Measurements from ENCODE around the gene NCAM1. TPM values are rescaled to one million over a fixed set of nuclear protein-coding genes. Genes with fewer than 3 reads are reported as not detected.

NCAM1 gene
- total and polyA plus RNA-seq, 7 donors: 0.46 to 124 (median 64.2) TPM

DNA sequence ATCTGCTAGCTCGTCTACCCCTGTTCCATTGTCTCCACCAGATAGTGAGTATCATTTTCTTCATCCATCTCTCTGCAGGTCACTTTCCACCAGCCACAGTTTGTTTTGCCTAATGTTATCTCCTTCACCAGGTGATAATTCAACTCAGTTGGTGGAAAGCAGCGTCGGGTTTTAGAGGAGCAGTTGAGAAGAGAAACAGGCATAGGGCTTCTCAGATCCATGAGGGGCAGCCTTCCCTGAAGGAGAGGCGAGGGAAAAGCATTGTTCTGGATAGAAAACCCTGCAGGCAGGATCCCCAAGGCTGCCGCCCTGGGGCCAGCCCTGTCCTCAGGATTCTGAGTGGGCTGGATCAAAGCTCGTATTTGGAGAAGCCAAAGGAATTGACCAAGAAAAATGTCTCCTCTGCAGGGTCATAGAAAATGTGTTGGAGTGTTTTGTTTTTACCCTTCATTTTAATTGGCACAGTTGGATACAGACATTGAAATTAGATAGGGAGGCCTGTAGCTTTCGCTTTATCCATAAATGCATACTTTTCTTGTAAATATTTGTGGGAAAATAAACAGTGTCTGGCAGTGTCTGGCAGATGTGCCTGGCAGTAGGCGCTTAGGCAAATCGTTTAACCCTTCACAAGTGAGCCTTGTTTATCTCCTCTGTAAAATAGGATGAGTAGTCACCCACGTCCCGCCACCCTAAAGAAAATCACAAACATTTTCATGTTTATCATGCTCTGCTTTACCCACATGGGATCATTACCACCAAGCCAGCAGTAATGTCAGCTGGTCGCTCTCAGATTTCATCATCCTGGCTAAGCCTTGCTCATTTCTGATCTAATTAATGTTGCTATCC is 279.8 kb downstream of the NCAM1 start:
- intact Hi-C loops (cut with DNase I): no loop called here
- no peak for DNase-seq
- H3K27me3 ChIP-seq: no peaks in the 10 kb centered on the region
- H3K9me3 ChIP-seq: no peaks in the 10 kb centered on the region
- no peak for TF ChIP-seq POLR2AphosphoS5 (IDR thresholded peaks at IDR 0.05)
- TF ChIP-seq, protein P1, sequence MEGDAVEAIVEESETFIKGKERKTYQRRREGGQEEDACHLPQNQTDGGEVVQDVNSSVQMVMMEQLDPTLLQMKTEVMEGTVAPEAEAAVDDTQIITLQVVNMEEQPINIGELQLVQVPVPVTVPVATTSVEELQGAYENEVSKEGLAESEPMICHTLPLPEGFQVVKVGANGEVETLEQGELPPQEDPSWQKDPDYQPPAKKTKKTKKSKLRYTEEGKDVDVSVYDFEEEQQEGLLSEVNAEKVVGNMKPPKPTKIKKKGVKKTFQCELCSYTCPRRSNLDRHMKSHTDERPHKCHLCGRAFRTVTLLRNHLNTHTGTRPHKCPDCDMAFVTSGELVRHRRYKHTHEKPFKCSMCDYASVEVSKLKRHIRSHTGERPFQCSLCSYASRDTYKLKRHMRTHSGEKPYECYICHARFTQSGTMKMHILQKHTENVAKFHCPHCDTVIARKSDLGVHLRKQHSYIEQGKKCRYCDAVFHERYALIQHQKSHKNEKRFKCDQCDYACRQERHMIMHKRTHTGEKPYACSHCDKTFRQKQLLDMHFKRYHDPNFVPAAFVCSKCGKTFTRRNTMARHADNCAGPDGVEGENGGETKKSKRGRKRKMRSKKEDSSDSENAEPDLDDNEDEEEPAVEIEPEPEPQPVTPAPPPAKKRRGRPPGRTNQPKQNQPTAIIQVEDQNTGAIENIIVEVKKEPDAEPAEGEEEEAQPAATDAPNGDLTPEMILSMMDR (IDR thresholded peaks at IDR 0.05): no peak
- TF ChIP-seq EP300 (IDR thresholded peaks at IDR 0.05): no peak
- no peak for TF ChIP-seq POLR2A (IDR thresholded peaks at IDR 0.05)
- H3K27ac ChIP-seq: no peak overlapping the region
- H3K4me3 ChIP-seq: no peak overlapping the region
- peaks cover 0 to 25% (median 16%) of the 10 kb centered on the region in 4 donors for H3K4me1 ChIP-seq
- H3K36me3 ChIP-seq: peaks cover 0 to 5% (median 2%) of the 10 kb centered on the region in 4 donors
- 67 to 68% methylated on average over 12 of the region's 12 CpGs for WGBS, 2 donors

DNA sequence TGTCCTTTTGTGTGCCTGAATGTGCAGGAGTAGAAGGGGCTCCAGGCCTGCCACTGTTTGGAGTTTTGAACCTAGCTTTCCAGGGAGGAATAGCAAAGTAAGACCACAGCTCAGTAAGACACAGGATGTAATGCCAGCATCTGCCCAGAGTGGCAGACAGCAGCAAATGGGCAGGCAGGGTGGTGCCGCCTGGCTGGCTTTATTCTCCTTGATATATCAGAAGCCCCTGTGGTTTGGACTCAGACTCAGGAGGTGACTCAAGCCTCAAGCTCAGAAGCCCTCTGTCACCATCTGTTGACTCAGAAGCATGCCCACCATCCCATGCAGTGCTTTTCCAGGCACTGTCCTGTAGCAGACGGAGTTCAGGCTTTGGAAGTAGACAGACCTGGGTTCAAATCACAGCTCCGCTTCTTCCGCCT is 280.4 kb downstream of the NCAM1 start:
- 93 to 96% methylated on average over 4 of the region's 4 CpGs for WGBS, 2 donors
- intact Hi-C loops (cut with DNase I): no loop called here

DNA sequence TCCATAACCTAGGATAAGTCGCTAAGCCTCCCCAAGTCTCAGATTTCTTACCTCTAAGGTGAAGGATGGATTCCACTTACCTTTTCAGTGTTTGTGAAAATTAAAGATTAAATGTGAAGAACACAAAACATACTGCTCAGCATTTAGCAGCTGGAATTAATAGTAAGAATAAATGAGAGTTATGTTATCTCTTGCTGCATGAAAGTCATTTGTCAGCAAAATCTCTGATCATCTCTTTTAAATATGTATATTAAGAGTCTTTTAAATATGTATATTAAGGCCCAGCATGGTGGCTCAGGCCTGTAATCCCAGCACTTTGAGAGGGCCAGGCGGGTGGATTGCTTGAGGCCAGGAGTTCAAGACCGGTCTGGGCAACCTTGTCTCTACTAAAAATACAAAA is 280.8 kb downstream of the NCAM1 start:
- Histone ChIP-seq H3K4me3 (no peak overlapping the region), H3K9me3 (no peaks in the 10 kb centered on the region), H3K36me3 (peaks cover 0 to under 1% (median 0%) of the 10 kb centered on the region in 4 donors), H3K4me1 (peaks cover 0 to 25% (median 17%) of the 10 kb centered on the region in 4 donors), H3K27me3 (no peaks in the 10 kb centered on the region), H3K27ac (peak overlapping the region; percentile 57 to 81 (median 77))
- TF ChIP-seq, protein P1 (IDR thresholded peaks at IDR 0.05): no peak
- TF ChIP-seq EP300 (IDR thresholded peaks at IDR 0.05) (no peak), POLR2A (IDR thresholded peaks at IDR 0.05) (no peak), POLR2AphosphoS5 (IDR thresholded peaks at IDR 0.05) (no peak)
- no peak for DNase-seq
- 92 to 94% methylated on average over 3 of the region's 3 CpGs for WGBS, 2 donors
- intact Hi-C loops (cut with DNase I): no loop called here

More for the DNA sequence above, 280.4 kb downstream of the NCAM1 start:
- peaks cover 0 to 25% (median 16%) of the 10 kb centered on the region in 4 donors for H3K4me1 ChIP-seq
- no peak for TF ChIP-seq POLR2A (IDR thresholded peaks at IDR 0.05)
- TF ChIP-seq EP300 (IDR thresholded peaks at IDR 0.05): no peak
- TF ChIP-seq, protein P1 (IDR thresholded peaks at IDR 0.05): no peak
- TF ChIP-seq POLR2AphosphoS5 (IDR thresholded peaks at IDR 0.05): no peak
- no peak for DNase-seq
- H3K9me3 ChIP-seq: no peaks in the 10 kb centered on the region
- no peak overlapping the region for H3K4me3 ChIP-seq
- peak overlapping the region in 2 of 4 donors; percentile 76 to 81 for H3K27ac ChIP-seq
- H3K36me3 ChIP-seq: peaks cover 0 to 5% (median 1%) of the 10 kb centered on the region in 4 donors
- H3K27me3 ChIP-seq: no peaks in the 10 kb centered on the region

DNA sequence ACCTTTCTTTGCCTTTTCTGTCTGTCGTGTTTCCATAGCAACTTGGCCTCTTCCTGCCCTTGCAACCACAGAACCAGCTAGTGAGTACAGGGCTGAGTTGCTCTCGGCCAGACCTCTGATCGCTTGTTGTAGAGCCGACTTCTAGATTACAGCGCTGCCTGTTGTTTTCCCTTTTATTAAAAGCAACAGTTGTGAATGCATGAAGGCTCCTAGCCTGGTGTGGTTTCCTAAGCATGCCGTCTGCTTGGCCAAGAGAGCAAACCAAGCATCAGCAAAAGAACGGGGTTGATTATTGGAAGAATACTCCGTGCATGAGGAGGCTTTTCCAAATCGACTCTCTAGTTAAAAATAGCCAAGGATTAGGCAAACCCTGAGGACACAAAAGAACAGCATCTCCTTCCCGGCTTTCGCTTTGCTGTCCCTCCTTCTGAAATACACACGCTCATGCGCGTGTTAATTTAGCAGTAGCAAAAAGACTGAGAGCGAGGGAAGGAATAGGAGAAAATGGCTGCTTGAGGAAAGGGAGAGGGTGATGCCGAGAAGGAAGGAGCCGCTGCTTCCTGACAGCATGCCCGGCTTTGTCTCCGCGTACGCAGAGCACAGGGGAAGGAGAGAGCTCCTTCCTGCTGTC is 281.7 kb downstream of the NCAM1 start:
- no peak for DNase-seq
- intact Hi-C loops (cut with DNase I): no loop called here

More for the DNA sequence above, 281.7 kb downstream of the NCAM1 start:
- no peaks in the 10 kb centered on the region for H3K9me3 ChIP-seq
- 22 to 45% methylated on average over 21 of the region's 21 CpGs for WGBS, 2 donors
- TF ChIP-seq POLR2AphosphoS5 (IDR thresholded peaks at IDR 0.05): peak in 2 of 4 donors; percentile 4 to 27
- no peak for TF ChIP-seq EP300 (IDR thresholded peaks at IDR 0.05)
- TF ChIP-seq, protein P1 (IDR thresholded peaks at IDR 0.05): no peak
- TF ChIP-seq POLR2A (IDR thresholded peaks at IDR 0.05): no peak
- peak overlapping the region; percentile 57 to 81 (median 77) for H3K27ac ChIP-seq
- H3K36me3 ChIP-seq: no peaks in the 10 kb centered on the region
- H3K4me1 ChIP-seq: peaks cover 0 to 29% (median 21%) of the 10 kb centered on the region in 4 donors
- no peaks in the 10 kb centered on the region for H3K27me3 ChIP-seq
- peak overlapping the region; percentile 23 to 50 (median 40) for H3K4me3 ChIP-seq

Data from sigmoid colon (tissue), 7 donors.